Body of pancreas (tissue), 4 donors: Measurements from ENCODE around the gene C1GALT1.

Experiments
- CTCF ChIP-seq, 7 experiments: fragments of 450-650 bp in 4 of 7; fragments of 200-600 bp in 3 of 7; sonication (generic) in 3 of 7; IDR thresholded peaks; one replicate each; pipeline ENCODE4 v1.5.1; 2016 to 2019; ENCODE audit warnings: antibody characterized with exemption in 7 of 7
- POLR2A ChIP-seq, 3 donors: fragments of 450-650 bp; IDR thresholded peaks; one replicate each; pipeline ENCODE4 v1.6.1; 2016; ENCODE audit warnings: antibody characterized with exemption in 3 of 3, mild to moderate bottlenecking in 2 of 3

GRCh38 chr7:7246223-7246622, 63.9 kb downstream of the C1GALT1 start:
- TF ChIP-seq CTCF (IDR thresholded peaks at IDR 0.05): no peak
- TF ChIP-seq POLR2A (IDR thresholded peaks at IDR 0.05): no peak
